Fibroblast of mammary gland (primary cell): ENCODE measurements around the gene RBM44.
A peak's percentile ranks its signal among the peaks of the same experiment; 100 is the strongest.

Experiments
- DNase-seq: peaks from one replicate; pipeline ENCODE4 v3.0.0-alpha.2; 2010; ENCODE audit warnings: low read depth
- H3K4me3 ChIP-seq: 2 replicates; pipeline ENCODE4 v1.5.1; 2011; ENCODE audit warnings: low read depth, mild to moderate bottlenecking, low read length, moderate library complexity; ENCODE audit not compliant: control insufficient read depth
- CTCF ChIP-seq: conservative IDR thresholded peaks from 2 replicates; pipeline ENCODE4 v1.5.1; 2011; ENCODE audit warnings: low read depth, low read length, inconsistent platforms; ENCODE audit not compliant: control insufficient read depth, insufficient read depth

RBM44 gene

GRCh38 chr2:237765875-237766274 is 32.7 kb upstream of the RBM44 start:
- no peak overlapping the region for H3K4me3 ChIP-seq
- no peak for TF ChIP-seq CTCF
- no peak for DNase-seq

GRCh38 chr2:237766340-237766739 is 32.2 kb upstream of the RBM44 start:
- H3K4me3 ChIP-seq: no peak overlapping the region
- no peak for TF ChIP-seq CTCF
- DNase-seq: peak; percentile 28

GRCh38 chr2:237772513-237772912 is 26.1 kb upstream of the RBM44 start:
- H3K4me3 ChIP-seq: no peak overlapping the region
- no peak for DNase-seq
- TF ChIP-seq CTCF: no peak

GRCh38 chr2:237773826-237774225 is 24.8 kb upstream of the RBM44 start:
- no peak for TF ChIP-seq CTCF
- H3K4me3 ChIP-seq: no peak overlapping the region
- no peak for DNase-seq

- peak; percentile 58 for DNase-seq
- TF ChIP-seq CTCF: peak; percentile 59
- H3K4me3 ChIP-seq: no peak overlapping the region
Observed at GRCh38 chr2:237774811-237775553, 23.6 kb upstream of the RBM44 start.

- TF ChIP-seq CTCF: no peak
- DNase-seq: no peak
- no peak overlapping the region for H3K4me3 ChIP-seq
Observed at GRCh38 chr2:237779521-237779920, 19.1 kb upstream of the RBM44 start.
